Activated CD4-positive, CD25-positive, alpha-beta regulatory T cell treated with anti-CD3 and anti-CD28 coated beads, Interleukin-2, amount 50 U/mL, for 16 hours (primary cell): ENCODE data around the gene SEC63.
A peak's percentile ranks its signal among the peaks of the same experiment; 100 is the strongest.
"Not testable (repeated sequence)": the region's sequence is repeated elsewhere in the genome, so short reads cannot be mapped to it uniquely, and the experiment has no call there.

Experiments
- DNase-seq: peaks from one replicate; pipeline ENCODE4 v3.0.0-alpha.2; 2020; ENCODE audit warnings: low read depth, low spot score

The SEC63 gene

GRCh38 chr6:107957909-107958688 is at the start of gene SEC63:
Gene SEC63 (minus strand): TSS chr6:107958208. CDS start chr6:107958009, 199 bp downstream.
- DNase-seq, result peak; percentile 94

- no peak for DNase-seq
These were observed 48.0 kb upstream of the SEC63 start for GRCh38 chr6:108005961-108006360.

- no peak for DNase-seq
These were observed 46.9 kb upstream of the SEC63 start for GRCh38 chr6:108004861-108005260.

- no peak for DNase-seq
These were observed 44.6 kb upstream of the SEC63 start for GRCh38 chr6:108002365-108003221.

GRCh38 chr6:108001696-108002231 is 43.8 kb upstream of the SEC63 start:
- DNase-seq, result no peak

GRCh38 chr6:108000259-108000658 is 42.3 kb upstream of the SEC63 start:
- DNase-seq, result not testable (repeated sequence)

GRCh38 chr6:107999341-107999740 is 41.3 kb upstream of the SEC63 start:
- DNase-seq, result no peak

GRCh38 chr6:107991772-107992550 is 34.0 kb upstream of the SEC63 start:
- DNase-seq, result no peak

- DNase-seq, result no peak
These were observed 33.1 kb upstream of the SEC63 start for GRCh38 chr6:107991061-107991460.

GRCh38 chr6:107990587-107990986 is 32.6 kb upstream of the SEC63 start:
- DNase-seq, result not testable (repeated sequence)

- DNase-seq, result no peak
These were observed 31.4 kb upstream of the SEC63 start for GRCh38 chr6:107989166-107990094.

GRCh38 chr6:107988570-107988969 is 30.6 kb upstream of the SEC63 start:
- no peak for DNase-seq

GRCh38 chr6:107987805-107988204 is 29.8 kb upstream of the SEC63 start:
- DNase-seq, result no peak

- no peak for DNase-seq
These were observed 27.7 kb upstream of the SEC63 start for GRCh38 chr6:107985701-107986100.

GRCh38 chr6:107983811-107984210 is 25.8 kb upstream of the SEC63 start:
- DNase-seq, result no peak

- no peak for DNase-seq
These were observed 24.5 kb upstream of the SEC63 start for GRCh38 chr6:107982486-107982885.

- DNase-seq, result no peak
These were observed 23.7 kb upstream of the SEC63 start for GRCh38 chr6:107981695-107982094.

- no peak for DNase-seq
These were observed 19.3 kb upstream of the SEC63 start for GRCh38 chr6:107977283-107977682.

- no peak for DNase-seq
These were observed 18.3 kb upstream of the SEC63 start for GRCh38 chr6:107976155-107976783.

GRCh38 chr6:107973594-107973993 is 15.6 kb upstream of the SEC63 start:
- DNase-seq, result no peak
